SK-N-SH (cell line): Measurements from ENCODE around the gene PSMD6. TPM values are rescaled to one million over a fixed set of nuclear protein-coding genes. Genes with fewer than 3 reads are reported as not detected.

Experiments used
- CTCF ChIA-PET: fragments of 300-600, 350-600 bp; formaldehyde crosslinking; extraction: SDS; loops from one replicate; lab custom pipeline; 2021; lab: Yijun Ruan, JAX
- POLR2A ChIA-PET: fragments of 350-600 bp; sonication (Branson Sonifier 250); formaldehyde crosslinking; extraction: SDS; loops from one replicate; lab custom pipeline; 2020; ENCODE audit warnings: antibody characterized with exemption, inconsistent platforms; lab: Yijun Ruan, JAX
- DNase-seq: peaks from one replicate; pipeline ENCODE4 v3.0.0; 2012
- H2AFZ ChIP-seq: fragments of 200-600 bp; sonication (generic); 2 replicates; pipeline ENCODE4 v1.8.1; 2016; ENCODE audit warnings: antibody characterized with exemption, mild to moderate bottlenecking, low read depth
- H3F3A ChIP-seq: fragments of 200-600 bp; sonication (generic); replicated peaks from 2 replicates; pipeline ENCODE3; 2016; ENCODE audit warnings: antibody characterized with exemption, mild to moderate bottlenecking; ENCODE audit not compliant: insufficient read depth
- H3K27ac ChIP-seq, 2 experiments: fragments of 200-500 bp in 1 of 2; fragments of 200-600 bp in 1 of 2; sonication (Bioruptor generic) in 1 of 2; sonication (generic), shearing (Covaris generic) in 1 of 2; 2 replicates each; pipeline versions ENCODE4 v1.5.1 to v1.6.1; 2014 to 2016; ENCODE audit warnings: low read depth in 2 of 2, inconsistent platforms in 1 of 2, low read length in 1 of 2, mild to moderate bottlenecking in 1 of 2, mixed read lengths in 1 of 2
- H3K27me3 ChIP-seq: fragments of 200-600 bp; sonication (generic), shearing (Covaris generic); 2 replicates; pipeline ENCODE4 v1.6.1; 2016; ENCODE audit warnings: mixed run types; ENCODE audit not compliant: insufficient read depth
- H3K36me3 ChIP-seq, 2 experiments: fragments of 200-500 bp in 1 of 2; fragments of 200-600 bp in 1 of 2; sonication (Bioruptor generic) in 1 of 2; sonication (generic) in 1 of 2; replicated peaks in 1 of 2; 2 replicates each; pipeline versions ENCODE3 to v1.5.1; 2014 to 2016; ENCODE audit warnings: low read length in 1 of 2, mild to moderate bottlenecking in 1 of 2; ENCODE audit not compliant: insufficient read depth in 2 of 2, control insufficient read depth in 1 of 2
- H3K4me1 ChIP-seq, 2 experiments: fragments of 200-500 bp in 1 of 2; fragments of 200-600 bp in 1 of 2; sonication (Bioruptor generic) in 1 of 2; sonication (generic), shearing (Covaris generic) in 1 of 2; 2 replicates each; pipeline versions ENCODE4 v1.5.1 to v1.6.1; 2014 to 2016; ENCODE audit warnings: low read depth in 1 of 2, low read length in 1 of 2, mixed run types in 1 of 2; ENCODE audit not compliant: insufficient read depth in 2 of 2, control insufficient read depth in 1 of 2
- H3K4me2 ChIP-seq: fragments of 200-600 bp; sonication (generic), shearing (Covaris generic); 2 replicates; pipeline ENCODE4 v1.6.1; 2017; ENCODE audit warnings: mixed run types
- H3K4me3 ChIP-seq, 2 experiments: fragments of 200-500 bp in 1 of 2; fragments of 200-600 bp in 1 of 2; sonication (Bioruptor generic) in 1 of 2; sonication (generic), shearing (Covaris generic) in 1 of 2; 2 replicates each; pipeline versions ENCODE4 v1.5.1 to v1.8.1; 2014 to 2016; ENCODE audit warnings: low read depth in 2 of 2, inconsistent platforms in 1 of 2, low read length in 1 of 2, mild to moderate bottlenecking in 1 of 2, mixed read lengths in 1 of 2, moderate library complexity in 1 of 2
- H3K79me2 ChIP-seq: fragments of 200-600 bp; sonication (generic); 2 replicates; pipeline ENCODE4 v1.8.1; 2017; ENCODE audit warnings: mild to moderate bottlenecking; ENCODE audit not compliant: insufficient read depth
- H3K9ac ChIP-seq: fragments of 200-600 bp; sonication (generic); 2 replicates; pipeline ENCODE4 v1.6.1; 2017; ENCODE audit warnings: mixed run types
- H3K9me2 ChIP-seq: fragments of 200-600 bp; sonication (generic); 2 replicates; pipeline ENCODE4 v1.6.1; 2017; ENCODE audit warnings: mixed run types
- H3K9me3 ChIP-seq: fragments of 200-600 bp; sonication (generic); 2 replicates; pipeline ENCODE4 v1.6.1; 2017; ENCODE audit warnings: mixed run types, mild to moderate bottlenecking, moderate library complexity
- H4K20me1 ChIP-seq: fragments of 200-600 bp; sonication (generic); 2 replicates; pipeline ENCODE4 v1.6.1; 2017; ENCODE audit warnings: mild to moderate bottlenecking, mixed run types; ENCODE audit not compliant: insufficient read depth
- CHD2 ChIP-seq: fragments of 150-350 bp; IDR thresholded peaks from 2 replicates; pipeline ENCODE4 v1.6.1; 2018; ENCODE audit warnings: low read length; ENCODE audit not compliant: partially characterized antibody
- EZH2phosphoT487 ChIP-seq: fragments of 200-600 bp; sonication (generic); IDR thresholded peaks from 2 replicates; pipeline ENCODE4 v1.6.1; 2017; ENCODE audit warnings: low read depth, mixed run types, mild to moderate bottlenecking, antibody characterized with exemption, moderate library complexity, borderline replicate concordance
- FOSL2 ChIP-seq: IDR thresholded peaks from 2 replicates; pipeline ENCODE4 v1.4.0; 2012; ENCODE audit warnings: low read depth, mild to moderate bottlenecking, moderate library complexity, borderline replicate concordance
- FOXJ3 ChIP-seq: sonication (generic); formaldehyde crosslinking; IDR thresholded peaks from 2 replicates; pipeline ENCODE4 v1.5.1; 2020; ENCODE audit warnings: mild to moderate bottlenecking, missing genetic modification reagents
- JUND ChIP-seq: IDR thresholded peaks from 2 replicates; pipeline ENCODE4 v1.4.0; 2012
- MEF2A ChIP-seq: IDR thresholded peaks from 2 replicates; pipeline ENCODE4 v1.4.0; 2012; ENCODE audit warnings: low read depth, borderline replicate concordance
- MXI1 ChIP-seq: IDR thresholded peaks from 2 replicates; pipeline ENCODE4 v1.6.1; 2012; ENCODE audit warnings: mild to moderate bottlenecking, low read depth, low read length, improper control_type of control experiment
- RAD21 ChIP-seq: IDR thresholded peaks from 2 replicates; pipeline ENCODE4 v1.6.1; 2012; ENCODE audit warnings: mild to moderate bottlenecking, low read length
- RXRA ChIP-seq: IDR thresholded peaks from 2 replicates; pipeline ENCODE4 v1.4.0; 2012; ENCODE audit warnings: low read depth, mild to moderate bottlenecking, borderline replicate concordance
- SIN3A ChIP-seq: IDR thresholded peaks from 2 replicates; pipeline ENCODE4 v1.6.1; 2012; ENCODE audit warnings: low read depth, mild to moderate bottlenecking, low read length, moderate library complexity, borderline replicate concordance
- WGBS: methylation state at CpG from one replicate; pipeline ENCODE4 v1.1.6; 2017; ENCODE audit warnings: low lambda C conversion rate; 5-methylcytosine and 5-hydroxymethylcytosine counted together
- polyA plus RNA-seq, 3 experiments: library from polyadenylated mRNA; depleted of rRNA; stranded (reverse); fragments of >200 nt; gene quantifications; 2 replicates each; pipeline ENCODE4 v1.2.3, GENCODE V29; 2012
- TF ChIP-seq, protein P1 (sequence below): IDR thresholded peaks from 2 replicates; pipeline ENCODE4; 2012
- TF ChIP-seq, protein P2 (sequence below): fragments of 150-350 bp; IDR thresholded peaks from 2 replicates; pipeline ENCODE4 v1.6.1; 2016; ENCODE audit warnings: mild to moderate bottlenecking, low read depth, low read length
- TF ChIP-seq, protein P3 (sequence below): IDR thresholded peaks from 2 replicates; pipeline ENCODE4 v1.4.0; 2012; ENCODE audit warnings: low read depth, borderline replicate concordance
- TF ChIP-seq, protein P4 (sequence below): fragments of 150-350 bp; IDR thresholded peaks from 2 replicates; pipeline ENCODE4 v1.6.1; 2017; ENCODE audit warnings: antibody characterized with exemption, low read length, low read depth, borderline replicate concordance

Gene PSMD6
- polyA plus RNA-seq, 1 of the 3 experiments (the other 2 are of a cell fraction): 90.3 TPM

DNA sequence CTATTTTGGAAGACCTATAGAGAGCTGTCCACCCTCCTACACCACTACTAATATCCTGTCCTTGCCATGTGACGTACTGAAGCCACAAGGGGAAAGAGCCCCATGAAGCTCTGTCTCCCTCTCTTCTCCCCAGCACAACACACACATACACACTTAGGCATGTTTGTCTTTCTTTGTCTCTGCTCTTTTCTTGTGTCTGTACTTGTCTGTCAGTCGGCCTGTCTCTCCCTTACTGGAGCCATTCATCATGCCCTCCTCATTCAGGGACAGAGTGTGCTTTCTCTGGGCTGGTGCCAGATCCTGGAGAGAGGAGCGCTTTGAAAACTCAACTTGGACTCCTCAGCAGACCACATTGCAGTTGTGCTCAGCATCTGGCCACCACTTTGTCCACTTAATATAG, 47.6 kb downstream of the PSMD6 start:
- Histone ChIP-seq H3F3A (no peaks in the 10 kb centered on the region), H3K4me2 (no peak overlapping the region), H3K9ac (no peak overlapping the region), H3K79me2 (peaks cover 64% of the 10 kb centered on the region; the same call in 1 of the 2 replicates), H3K4me3 (no peak overlapping the region), H3K9me3 (no peaks in the 10 kb centered on the region), H3K27ac (no peak overlapping the region), H4K20me1 (peaks cover 20% of the 10 kb centered on the region), H3K4me1 (peaks cover 0 to 14% of the 10 kb centered on the region in 2 experiments; a peak in 2 of 4 replicates), H2AFZ (no peak overlapping the region), H3K27me3 (no peaks in the 10 kb centered on the region), H3K9me2 (no peaks in the 10 kb centered on the region), H3K36me3 (peaks cover 20 to 24% of the 10 kb centered on the region in 2 experiments)
- WGBS: 87% methylated on average over 3 of the region's 3 CpGs
- no peak for DNase-seq
- TF ChIP-seq MXI1: no peak
- TF ChIP-seq, protein P1, sequence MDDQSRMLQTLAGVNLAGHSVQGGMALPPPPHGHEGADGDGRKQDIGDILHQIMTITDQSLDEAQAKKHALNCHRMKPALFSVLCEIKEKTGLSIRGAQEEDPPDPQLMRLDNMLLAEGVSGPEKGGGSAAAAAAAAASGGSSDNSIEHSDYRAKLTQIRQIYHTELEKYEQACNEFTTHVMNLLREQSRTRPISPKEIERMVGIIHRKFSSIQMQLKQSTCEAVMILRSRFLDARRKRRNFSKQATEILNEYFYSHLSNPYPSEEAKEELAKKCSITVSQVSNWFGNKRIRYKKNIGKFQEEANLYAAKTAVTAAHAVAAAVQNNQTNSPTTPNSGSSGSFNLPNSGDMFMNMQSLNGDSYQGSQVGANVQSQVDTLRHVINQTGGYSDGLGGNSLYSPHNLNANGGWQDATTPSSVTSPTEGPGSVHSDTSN: peak; percentile 53
- ChIA-PET CTCF (interaction anchor here (0.7 to 3.2 kb wide), 7 partner anchors 8 to 509 kb away, joined by 3 to 25 read pairs (median 4); no protein-coding TSS in a partner anchor), POLR2A (no interaction called here)

DNA sequence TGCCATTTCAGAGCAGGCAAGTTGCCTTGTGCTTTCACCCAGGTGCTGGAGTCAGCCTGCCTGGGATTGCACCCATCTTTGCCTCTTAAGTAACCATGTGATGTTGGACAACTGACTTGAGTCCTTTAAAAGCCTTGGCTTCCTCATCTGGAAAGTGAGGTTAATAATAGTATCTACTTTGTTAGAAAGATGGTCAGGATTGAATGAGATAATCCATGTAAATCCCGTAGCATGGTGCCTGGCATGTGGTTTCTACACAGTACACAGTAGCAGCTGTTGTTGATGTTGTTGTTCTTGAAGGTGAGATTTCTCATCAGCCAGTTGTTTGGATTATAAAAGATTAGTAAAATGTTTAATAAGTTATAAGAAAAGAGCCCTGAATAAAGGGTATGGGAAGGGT, 48.8 kb downstream of the PSMD6 start:
- ChIA-PET POLR2A (no interaction called here), CTCF (interaction anchor here (1.2 to 2.8 kb wide), 2 partner anchors 9 to 19 kb away, joined by 4 to 25 read pairs; no protein-coding TSS in a partner anchor)
- no peaks in the 10 kb centered on the region for H3K9me2 ChIP-seq
- H3K9me3 ChIP-seq: no peaks in the 10 kb centered on the region
- H2AFZ ChIP-seq: no peak overlapping the region
- no peak overlapping the region for H3K9ac ChIP-seq
- peaks cover 11 to 14% of the 10 kb centered on the region in 2 experiments for H3K36me3 ChIP-seq
- no peak overlapping the region for H3K4me2 ChIP-seq
- TF ChIP-seq JUND (no peak), MEF2A (no peak), FOXJ3 (CRISPR knock-in tag) (no peak), CHD2 (no peak), RAD21 (no peak), EZH2phosphoT487 (no peak), RXRA (no peak), SIN3A (no peak), FOSL2 (no peak)
- TF ChIP-seq, protein P1: no peak
- TF ChIP-seq, protein P2, sequence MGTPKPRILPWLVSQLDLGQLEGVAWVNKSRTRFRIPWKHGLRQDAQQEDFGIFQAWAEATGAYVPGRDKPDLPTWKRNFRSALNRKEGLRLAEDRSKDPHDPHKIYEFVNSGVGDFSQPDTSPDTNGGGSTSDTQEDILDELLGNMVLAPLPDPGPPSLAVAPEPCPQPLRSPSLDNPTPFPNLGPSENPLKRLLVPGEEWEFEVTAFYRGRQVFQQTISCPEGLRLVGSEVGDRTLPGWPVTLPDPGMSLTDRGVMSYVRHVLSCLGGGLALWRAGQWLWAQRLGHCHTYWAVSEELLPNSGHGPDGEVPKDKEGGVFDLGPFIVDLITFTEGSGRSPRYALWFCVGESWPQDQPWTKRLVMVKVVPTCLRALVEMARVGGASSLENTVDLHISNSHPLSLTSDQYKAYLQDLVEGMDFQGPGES: no peak
- TF ChIP-seq, protein P3, sequence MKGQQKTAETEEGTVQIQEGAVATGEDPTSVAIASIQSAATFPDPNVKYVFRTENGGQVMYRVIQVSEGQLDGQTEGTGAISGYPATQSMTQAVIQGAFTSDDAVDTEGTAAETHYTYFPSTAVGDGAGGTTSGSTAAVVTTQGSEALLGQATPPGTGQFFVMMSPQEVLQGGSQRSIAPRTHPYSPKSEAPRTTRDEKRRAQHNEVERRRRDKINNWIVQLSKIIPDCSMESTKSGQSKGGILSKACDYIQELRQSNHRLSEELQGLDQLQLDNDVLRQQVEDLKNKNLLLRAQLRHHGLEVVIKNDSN: no peak
- TF ChIP-seq, protein P4, sequence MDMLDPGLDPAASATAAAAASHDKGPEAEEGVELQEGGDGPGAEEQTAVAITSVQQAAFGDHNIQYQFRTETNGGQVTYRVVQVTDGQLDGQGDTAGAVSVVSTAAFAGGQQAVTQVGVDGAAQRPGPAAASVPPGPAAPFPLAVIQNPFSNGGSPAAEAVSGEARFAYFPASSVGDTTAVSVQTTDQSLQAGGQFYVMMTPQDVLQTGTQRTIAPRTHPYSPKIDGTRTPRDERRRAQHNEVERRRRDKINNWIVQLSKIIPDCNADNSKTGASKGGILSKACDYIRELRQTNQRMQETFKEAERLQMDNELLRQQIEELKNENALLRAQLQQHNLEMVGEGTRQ: no peak
- no peak for DNase-seq
- WGBS: 93% methylated on average over 1 of the region's 1 CpG
- H3K79me2 ChIP-seq: peaks cover 76% of the 10 kb centered on the region; the same call in 1 of the 2 replicates
- H3K27me3 ChIP-seq: no peaks in the 10 kb centered on the region
- no peak overlapping the region for H3K27ac ChIP-seq
- H3F3A ChIP-seq: no peaks in the 10 kb centered on the region
- peaks cover 20% of the 10 kb centered on the region for H4K20me1 ChIP-seq
- H3K4me1 ChIP-seq: peaks cover 3 to 14% of the 10 kb centered on the region in 2 experiments; a peak in 2 of 4 replicates
- no peak overlapping the region for H3K4me3 ChIP-seq
